Measurements from ENCODE around the gene TMEM40.

TMEM40 gene

DNA sequence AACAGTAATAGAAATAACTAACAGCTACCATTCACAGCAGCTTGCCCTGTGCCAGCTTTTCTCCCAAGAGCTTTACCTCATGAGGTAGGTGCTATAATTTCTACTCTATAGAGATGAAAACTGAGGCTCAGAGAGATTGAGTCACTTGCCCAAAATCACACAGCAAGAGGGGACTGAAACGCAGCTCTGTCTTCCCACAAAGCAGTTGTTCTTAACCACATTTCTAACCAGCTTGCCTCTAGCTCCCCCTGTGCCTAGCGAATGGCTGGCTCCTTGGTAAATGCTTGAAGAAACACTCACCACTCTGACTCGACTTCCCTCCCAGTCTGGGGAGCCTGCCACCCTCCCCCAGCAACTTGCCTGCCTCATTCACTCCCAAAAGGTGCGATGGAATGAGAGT is 15.6 kb upstream of the TMEM40 start:
- TF ChIP-seq, protein P1, sequence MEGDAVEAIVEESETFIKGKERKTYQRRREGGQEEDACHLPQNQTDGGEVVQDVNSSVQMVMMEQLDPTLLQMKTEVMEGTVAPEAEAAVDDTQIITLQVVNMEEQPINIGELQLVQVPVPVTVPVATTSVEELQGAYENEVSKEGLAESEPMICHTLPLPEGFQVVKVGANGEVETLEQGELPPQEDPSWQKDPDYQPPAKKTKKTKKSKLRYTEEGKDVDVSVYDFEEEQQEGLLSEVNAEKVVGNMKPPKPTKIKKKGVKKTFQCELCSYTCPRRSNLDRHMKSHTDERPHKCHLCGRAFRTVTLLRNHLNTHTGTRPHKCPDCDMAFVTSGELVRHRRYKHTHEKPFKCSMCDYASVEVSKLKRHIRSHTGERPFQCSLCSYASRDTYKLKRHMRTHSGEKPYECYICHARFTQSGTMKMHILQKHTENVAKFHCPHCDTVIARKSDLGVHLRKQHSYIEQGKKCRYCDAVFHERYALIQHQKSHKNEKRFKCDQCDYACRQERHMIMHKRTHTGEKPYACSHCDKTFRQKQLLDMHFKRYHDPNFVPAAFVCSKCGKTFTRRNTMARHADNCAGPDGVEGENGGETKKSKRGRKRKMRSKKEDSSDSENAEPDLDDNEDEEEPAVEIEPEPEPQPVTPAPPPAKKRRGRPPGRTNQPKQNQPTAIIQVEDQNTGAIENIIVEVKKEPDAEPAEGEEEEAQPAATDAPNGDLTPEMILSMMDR (IDR thresholded peaks at IDR 0.05; ENCODE audit: low read length, missing control alignments): no peak
- no peak overlapping the region for H3K4me3 ChIP-seq (replicated peaks; ENCODE audit: low read depth, low read length)
- DNase-seq (ENCODE audit: low read depth): no peak

DNA sequence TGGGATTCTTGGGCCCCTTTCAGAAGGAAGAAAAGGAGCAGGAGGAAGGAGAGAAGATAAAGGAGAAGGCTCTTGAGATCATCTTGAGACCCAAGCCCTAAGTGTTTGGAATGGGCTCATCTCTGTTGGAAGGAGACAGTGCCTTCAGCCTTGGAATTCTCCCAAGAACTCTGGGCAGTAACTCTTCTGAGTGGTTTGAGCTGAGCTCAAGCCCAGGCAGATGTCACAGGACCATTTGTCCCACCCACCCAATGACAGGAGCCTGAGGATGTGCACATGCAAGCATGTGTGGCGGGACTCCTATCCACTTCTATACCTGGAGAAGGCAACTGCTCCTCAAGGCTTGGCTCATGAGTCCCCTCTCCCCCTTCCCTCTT is 14.6 kb upstream of the TMEM40 start:
- H3K4me3 ChIP-seq (replicated peaks; ENCODE audit: low read depth, low read length): no peak overlapping the region
- DNase-seq (ENCODE audit: low read depth): no peak
- TF ChIP-seq, protein P1 (IDR thresholded peaks at IDR 0.05; ENCODE audit: low read length, missing control alignments): no peak

DNA sequence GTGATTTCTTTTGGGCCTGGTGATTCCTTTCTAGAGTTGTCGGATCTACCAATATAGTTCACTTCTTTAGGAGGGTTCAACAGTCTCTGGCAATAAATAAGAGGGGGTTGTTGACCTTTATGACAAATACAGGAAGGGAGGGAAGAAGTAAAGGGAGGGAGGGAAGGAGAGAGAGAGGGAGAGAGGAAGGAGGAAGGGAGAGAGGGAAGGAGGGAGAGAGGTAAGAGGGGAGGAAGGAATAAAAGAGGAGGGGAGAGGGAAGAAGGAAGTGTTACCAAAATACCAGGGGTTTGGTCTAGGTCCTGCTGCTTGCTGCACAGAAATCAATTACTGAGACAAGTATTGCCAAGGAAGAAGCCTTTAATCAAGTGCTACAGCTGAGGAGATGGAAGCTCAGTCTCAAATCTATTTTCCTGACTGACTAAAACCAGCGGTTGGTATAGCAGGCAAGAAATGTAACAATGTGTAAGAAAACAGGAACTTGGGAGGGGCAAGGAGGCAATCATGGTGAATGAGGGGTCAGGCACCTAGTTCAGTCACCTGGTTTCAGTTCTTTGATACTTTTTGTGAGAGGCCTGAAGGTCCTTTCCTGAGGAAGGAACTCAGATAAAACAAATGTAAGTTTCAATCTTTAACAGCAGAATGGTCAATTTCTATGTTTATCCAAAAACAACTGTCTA is 14.1 kb upstream of the TMEM40 start:
- TF ChIP-seq, protein P1 (IDR thresholded peaks at IDR 0.05; ENCODE audit: low read length, missing control alignments): no peak
- no peak for DNase-seq (ENCODE audit: low read depth)
- H3K4me3 ChIP-seq (replicated peaks; ENCODE audit: low read depth, low read length): no peak overlapping the region

DNA sequence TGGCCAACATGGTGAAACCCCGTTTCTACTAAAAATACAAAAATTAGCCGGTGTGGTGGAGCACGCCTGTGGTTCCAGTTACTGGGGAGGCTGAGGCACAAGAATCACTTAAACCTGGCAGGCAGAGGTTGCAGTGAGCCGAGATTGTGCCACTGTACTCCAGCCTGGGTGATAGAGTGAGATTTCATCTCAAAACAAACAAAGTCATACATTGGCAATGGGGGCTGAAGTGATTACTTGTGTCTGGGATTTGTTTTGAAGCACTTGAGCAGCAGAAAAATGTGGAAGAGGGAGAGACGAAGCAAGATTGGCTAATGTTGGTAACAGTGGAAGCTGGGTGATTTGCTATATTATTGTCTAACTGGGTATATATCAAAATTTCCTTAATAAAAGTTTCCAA is 13.4 kb upstream of the TMEM40 start:
- no peak overlapping the region for H3K4me3 ChIP-seq (replicated peaks; ENCODE audit: low read depth, low read length)
- TF ChIP-seq, protein P1 (IDR thresholded peaks at IDR 0.05; ENCODE audit: low read length, missing control alignments): no peak
- no peak for DNase-seq (ENCODE audit: low read depth)

DNA sequence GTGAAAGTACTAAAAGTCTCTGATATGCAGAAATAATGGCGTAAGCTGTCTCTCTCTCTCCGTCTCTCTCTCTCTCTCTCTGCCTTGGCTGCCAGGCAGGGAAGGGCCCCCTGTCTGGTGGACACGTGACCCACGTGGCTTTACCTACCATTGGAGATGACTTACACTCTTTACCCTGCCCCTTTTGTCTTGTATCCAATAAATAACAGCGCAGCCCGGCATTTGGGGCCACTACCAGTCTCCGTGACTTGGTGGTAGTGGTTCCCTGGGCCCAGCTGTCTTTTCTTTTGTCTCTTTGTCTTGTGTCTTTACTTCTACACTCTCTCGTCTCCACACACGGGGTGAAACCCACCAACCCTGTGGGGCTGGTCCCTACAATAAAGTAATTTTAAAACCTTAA is 12.2 kb upstream of the TMEM40 start:
- TF ChIP-seq, protein P1 (IDR thresholded peaks at IDR 0.05; ENCODE audit: low read length, missing control alignments): no peak
- DNase-seq (ENCODE audit: low read depth): no peak
- H3K4me3 ChIP-seq (replicated peaks; ENCODE audit: low read depth, low read length): no peak overlapping the region

DNA sequence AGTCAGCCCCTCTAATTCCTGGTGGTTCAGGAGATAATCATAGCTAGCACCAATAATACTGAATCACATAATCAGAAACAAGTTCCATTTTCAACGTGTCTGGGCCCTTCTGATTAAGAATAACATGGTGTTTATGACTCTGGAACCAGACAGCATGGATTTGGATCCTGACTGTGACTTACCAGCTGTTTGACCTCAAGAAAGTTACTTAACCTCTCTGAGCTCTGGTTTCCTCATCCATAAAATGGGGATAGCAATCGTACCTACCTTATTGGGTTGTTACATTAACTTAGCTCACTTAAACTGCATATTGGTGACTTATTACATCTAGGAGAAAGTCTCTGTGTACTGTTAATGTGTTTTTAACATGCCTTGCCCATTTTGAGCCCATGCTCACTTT is 10.7 kb upstream of the TMEM40 start:
- no peak overlapping the region for H3K4me3 ChIP-seq (replicated peaks; ENCODE audit: low read depth, low read length)
- no peak for DNase-seq (ENCODE audit: low read depth)
- TF ChIP-seq, protein P1 (IDR thresholded peaks at IDR 0.05; ENCODE audit: low read length, missing control alignments): no peak

Data from fibroblast of pulmonary artery (primary cell).